ENCODE data around the gene GSTM1. TPM values are rescaled to one million over a fixed set of nuclear protein-coding genes. Genes with fewer than 3 reads are reported as not detected.
"Not testable (repeated sequence)": the region's sequence is repeated elsewhere in the genome, so short reads cannot be mapped to it uniquely, and the experiment has no call there.

GSTM1 gene
- total RNA-seq, 1 donor from 2014 or later = not detected

DNA sequence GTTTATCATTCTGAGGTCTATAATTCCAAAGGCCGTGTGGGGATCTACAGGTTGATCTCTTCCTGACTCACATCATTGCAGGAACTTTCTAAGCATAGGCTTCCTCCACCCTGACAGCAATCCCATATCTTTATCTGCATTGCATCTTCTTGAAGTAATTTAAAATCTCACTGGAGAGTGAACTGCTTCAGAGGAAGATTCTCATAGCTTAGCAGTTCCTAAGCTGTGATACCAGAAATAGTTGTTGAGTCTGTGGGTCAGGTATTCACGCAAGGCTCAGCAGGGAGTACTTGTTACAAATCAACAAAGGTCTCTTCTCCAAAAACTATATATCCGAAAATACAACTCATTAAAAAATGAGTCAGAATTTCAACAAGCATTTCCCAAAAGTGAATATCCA lies 7.5 kb downstream of the GSTM1 start:
- DNase-seq (ENCODE audit: extremely low read depth, low read depth, low spot score) = not testable (repeated sequence)

DNA sequence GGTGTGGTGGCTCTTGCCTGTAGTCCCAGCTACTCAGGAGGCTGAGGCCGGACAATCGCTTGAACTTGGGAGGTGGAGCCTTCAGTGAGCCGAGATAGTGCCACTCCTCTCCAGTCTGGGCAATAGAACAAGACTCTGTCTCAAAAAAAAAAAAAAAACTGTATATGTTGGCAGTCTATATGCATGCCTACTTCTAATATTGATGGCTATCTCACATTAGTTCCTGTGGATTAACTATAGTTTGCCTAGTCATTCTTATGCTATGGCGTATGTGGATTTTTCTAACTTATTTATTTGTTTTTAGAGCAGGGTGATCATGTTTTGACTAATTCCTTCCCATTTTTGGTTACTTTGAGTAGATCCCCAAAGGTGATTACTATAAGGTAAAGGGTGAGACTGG lies 9.4 kb downstream of the GSTM1 start:
- no peak for DNase-seq (ENCODE audit: extremely low read depth, low read depth, low spot score)

DNA sequence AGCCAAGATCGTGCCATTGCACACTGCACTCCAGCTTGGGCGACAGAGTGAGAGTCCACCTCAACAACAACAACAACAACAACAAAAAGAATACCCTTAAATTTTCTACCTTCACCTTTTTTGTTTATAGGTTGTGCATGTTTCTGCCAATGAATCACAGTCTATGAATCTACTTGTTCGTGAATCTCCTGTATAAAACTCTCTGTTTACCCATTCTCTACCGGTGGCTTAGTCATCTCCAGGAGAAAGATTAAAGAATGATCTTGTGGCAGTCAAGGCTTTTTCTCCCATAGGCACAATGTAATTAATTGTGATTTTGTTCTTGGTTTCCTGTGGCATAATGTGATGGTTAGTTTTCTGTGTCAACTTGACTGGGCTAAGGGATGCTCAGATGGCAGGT lies 10.2 kb downstream of the GSTM1 start:
- not testable (repeated sequence) for DNase-seq (ENCODE audit: extremely low read depth, low read depth, low spot score)

DNA sequence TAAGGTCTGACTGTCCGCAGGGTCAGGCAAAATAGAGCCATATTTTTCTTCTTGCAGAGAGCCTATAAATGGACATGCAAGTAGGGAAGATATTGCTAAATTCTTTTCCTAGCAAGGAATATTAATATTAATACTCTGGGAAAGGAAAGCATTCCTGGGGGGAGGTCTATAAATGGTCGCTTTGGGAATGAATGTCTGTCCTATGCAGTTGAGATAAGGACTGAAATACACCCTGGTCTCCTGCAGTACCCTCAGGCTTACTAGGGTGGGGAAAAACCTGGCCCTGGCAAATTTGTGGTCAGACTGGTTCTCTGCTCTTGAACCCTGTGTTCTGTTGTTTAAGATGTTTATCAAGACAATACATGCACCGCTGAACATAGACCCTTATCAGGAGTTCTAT lies 15.3 kb downstream of the GSTM1 start:
- not testable (repeated sequence) for DNase-seq (ENCODE audit: extremely low read depth, low read depth, low spot score)

DNA sequence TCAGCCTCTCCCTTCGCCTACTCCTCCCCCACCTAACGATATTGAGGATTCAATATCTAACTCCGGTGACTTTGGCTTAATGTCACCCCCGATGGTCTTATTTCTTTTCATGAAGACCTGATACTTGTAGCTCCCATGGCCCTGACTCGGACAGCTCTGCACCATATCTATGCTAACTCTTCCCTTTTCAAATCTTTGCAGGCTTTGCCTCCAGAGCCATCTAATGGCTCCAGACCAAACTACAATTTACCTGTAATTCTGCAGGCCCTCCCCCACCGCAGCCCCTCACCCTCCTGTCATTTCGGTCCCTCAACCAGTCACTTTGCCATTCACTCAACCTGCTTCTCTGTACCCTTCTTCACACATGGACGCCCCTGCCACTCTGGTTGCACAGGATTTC lies 16.6 kb downstream of the GSTM1 start:
- no peak for DNase-seq (ENCODE audit: extremely low read depth, low read depth, low spot score)

DNA sequence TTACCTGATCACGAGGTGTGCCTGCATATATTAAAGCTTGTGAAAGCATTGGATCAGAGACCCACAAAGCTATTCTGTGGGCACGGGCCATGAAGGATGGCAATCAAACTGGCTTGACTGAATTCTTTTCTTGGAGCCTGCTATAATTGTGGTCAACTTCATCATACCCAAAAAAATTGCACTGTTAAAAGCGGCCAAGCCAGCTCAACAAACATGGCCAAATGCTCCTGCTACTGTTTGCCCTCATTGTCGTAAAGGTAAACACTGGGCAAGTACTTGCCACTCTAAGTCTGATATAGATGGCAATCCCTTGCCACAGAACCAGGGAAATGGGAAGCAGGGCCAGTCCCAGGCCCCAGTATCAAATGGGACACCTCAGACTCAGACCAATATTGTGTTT lies 17.8 kb downstream of the GSTM1 start:
- no peak for DNase-seq (ENCODE audit: extremely low read depth, low read depth, low spot score)

DNA sequence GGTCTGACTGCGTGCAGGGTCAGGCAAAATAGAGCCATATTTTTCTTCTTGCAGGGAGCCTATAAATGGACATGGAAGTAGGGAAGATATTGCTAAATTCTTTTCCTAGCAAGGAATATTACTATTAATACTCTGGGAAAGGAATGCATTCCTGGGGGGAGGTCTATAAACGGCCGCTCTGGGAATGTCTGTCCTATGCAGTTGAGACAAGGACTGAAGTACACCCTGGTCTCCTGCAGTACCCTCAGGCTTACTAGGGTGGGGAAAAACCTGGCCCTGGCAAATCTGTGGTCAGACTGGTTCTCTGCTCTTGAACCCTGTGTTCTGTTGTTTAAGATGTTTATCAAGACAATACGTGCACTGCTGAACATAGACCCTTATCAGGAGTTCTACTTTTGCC lies 21.3 kb downstream of the GSTM1 start:
- not testable (repeated sequence) for DNase-seq (ENCODE audit: extremely low read depth, low read depth, low spot score)

DNA sequence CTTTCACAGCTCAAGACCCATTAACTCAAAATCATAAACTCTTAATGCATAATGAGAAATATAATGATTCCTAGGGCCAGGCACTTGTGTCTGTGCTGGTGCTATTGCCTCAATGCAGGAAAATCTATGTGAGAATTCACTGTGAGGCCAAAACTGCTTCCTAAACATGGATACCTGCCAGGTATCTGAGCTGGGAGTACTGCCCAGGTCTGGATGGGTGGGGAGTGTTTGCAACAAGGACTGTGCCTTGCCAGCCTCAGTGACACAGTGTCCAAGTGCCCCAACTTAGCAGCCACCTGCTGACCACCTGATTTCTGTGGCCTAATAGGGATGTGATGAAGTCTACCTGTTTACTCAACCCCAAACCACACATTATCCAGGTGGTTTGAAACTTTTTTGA lies 22.2 kb downstream of the GSTM1 start:
- DNase-seq (ENCODE audit: extremely low read depth, low read depth, low spot score) = not testable (repeated sequence)

DNA sequence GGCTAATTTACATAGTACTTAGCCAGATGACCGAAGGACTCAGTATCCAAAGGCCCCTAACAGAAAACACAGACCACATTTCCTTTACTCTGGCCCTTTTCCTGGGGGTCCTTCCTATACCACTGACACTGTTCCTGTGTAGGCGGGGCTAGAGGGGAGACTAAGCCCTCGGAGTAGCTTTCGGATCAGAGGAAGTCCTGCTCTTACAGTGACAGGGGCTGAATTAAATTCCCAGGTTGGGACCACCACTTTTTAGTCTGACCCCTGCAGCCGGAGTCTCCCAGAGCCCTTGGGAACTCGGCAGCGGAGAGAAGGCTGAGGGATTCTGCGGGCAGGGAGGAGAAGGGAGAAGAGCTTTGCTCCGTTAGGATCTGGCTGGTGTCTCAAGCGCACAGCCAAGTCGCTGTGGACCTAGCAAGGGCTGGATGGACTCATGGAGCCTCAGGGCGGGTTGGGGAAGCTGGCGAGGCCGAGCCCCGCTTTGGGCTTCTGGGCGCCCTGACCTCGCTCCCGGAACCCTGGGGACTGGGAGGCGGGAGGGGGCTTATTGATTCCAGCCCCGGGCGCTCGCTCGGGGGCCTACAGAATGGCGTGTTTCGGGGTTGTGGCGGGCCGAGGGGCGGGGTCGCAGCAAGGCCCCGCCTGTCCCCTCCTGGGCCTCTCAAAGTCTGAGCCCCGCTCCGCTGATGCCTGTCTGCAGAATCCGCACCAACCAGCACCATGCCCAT lies 24.1 kb downstream of the GSTM1 start, which contains the start of gene GSTM5:
GSTM5 (plus strand) TSS at position 659 of the 728 bp plus-strand sequence; CDS start at position 721, 62 bp downstream.
- not testable (repeated sequence) for DNase-seq (ENCODE audit: extremely low read depth, low read depth, low spot score)

DNA sequence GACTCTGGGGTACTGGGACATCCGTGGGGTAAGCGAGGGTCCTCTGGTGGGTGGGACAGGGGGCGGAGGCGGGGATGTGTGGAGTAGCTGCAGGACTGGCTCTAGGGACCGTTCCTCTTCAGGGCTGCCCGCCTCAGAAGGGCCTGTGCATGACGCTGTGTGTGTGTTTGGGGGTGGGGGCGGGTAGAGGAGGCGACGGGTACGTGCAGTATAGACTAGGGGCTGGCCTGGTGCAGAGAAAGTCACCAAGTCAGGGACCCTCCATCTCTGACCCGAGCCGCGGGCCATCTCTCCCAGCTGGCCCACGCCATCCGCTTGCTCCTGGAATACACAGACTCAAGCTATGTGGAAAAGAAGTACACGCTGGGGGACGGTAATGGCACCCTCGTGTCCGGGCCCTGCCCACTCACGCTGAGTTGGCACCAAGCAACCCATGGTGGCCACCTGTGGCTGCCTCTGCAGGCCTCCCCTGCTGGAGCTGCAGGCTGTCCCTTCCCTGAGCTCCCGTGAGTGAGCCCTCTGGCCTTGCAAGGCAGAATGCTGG lies 24.8 kb downstream of the GSTM1 start:
- no peak for DNase-seq (ENCODE audit: extremely low read depth, low read depth, low spot score)

DNA sequence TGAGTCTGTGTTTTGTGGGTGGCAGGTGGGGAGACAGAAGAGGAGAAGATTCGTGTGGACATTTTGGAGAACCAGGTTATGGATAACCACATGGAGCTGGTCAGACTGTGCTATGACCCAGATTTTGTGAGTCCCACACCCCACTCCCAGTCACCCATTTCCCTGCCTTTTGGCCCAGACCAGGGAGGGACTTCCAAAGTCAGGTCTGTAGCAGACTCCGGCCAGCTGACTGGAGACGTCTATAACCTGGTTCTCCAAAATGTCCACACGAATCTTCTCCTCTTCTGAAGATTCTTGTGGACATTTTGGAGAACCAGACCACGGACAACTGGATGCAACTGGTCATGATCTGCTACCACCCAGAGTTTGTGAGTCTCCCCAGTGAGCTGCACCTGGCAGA lies 26.0 kb downstream of the GSTM1 start:
- no peak for DNase-seq (ENCODE audit: extremely low read depth, low read depth, low spot score)

DNA sequence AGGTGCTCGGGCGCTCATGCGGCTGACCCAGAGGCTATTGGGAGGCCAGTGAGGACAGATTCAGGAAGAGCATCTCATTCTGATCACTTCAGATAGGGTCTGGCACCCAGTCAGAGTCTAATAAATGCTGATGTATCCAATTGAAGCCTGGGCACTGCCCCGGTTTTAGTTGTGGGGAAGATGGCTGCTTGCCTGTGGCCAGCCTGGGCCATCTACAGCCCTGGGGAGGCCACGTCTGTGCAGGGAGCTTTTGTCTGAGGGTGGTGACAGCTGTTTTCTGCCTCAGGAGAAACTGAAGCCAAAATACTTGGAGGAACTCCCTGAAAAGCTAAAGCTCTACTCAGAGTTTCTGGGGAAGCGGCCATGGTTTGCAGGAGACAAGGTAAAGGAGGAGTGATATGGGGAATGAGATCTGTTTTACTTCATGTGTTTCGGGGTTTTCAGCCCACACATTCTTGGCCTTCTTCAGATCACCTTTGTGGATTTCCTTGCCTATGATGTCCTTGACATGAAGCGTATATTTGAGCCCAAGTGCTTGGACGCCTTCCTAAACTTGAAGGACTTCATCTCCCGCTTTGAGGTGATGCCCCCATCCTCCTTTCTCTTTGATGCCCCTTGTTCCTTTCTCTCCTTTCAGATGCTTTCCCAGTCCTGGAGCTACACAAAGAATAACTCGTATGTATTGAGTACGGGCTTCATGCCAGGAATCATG lies 27.2 kb downstream of the GSTM1 start:
- no peak for DNase-seq (ENCODE audit: extremely low read depth, low read depth, low spot score)

DNA sequence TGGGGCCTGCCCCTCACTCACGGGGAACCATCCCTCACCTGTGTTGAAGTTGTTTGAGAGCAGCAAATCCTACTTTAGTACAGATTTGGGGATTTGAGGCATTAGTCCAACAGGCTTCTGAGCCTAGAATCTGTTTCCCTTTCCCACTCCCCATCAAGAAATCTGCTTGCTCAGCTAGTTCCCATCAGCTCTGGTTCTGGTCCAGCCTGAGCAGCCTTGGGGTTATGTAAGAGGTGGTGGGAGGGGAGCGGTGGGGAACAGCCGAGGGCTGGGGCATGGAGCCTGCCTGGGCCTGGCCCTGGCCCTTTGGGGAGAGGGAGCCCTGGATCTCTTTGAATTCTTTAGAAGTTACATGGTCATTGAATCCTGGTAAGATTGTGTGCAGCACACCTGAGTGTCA lies 28.5 kb downstream of the GSTM1 start:
- DNase-seq (ENCODE audit: extremely low read depth, low read depth, low spot score) = no peak

DNA sequence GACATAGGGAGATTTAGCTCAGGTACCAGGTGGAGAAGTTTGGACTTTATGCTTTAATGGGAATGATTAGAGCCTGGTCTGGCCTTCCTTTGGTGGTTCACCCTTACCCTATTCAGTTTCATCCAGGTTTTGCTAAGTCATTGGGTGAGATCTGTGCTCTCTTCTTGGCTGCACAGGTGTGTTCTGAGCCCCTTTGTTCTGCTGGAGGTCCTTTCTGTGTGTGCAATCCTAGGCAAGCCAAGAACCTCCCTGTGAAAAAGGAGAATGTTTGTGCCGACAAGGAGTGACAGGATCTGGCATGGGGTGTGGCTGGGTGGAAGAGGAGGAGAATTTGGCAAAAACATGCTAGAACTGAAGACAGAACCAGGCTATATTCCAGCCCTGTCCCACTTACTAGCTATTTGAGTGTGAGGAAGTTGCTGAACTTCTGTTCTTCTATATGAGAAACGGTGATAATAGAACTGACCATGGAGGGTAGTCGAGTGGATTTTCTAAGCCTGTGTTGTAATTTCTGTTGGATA lies 29.0 kb downstream of the GSTM1 start:
- no peak for DNase-seq (ENCODE audit: extremely low read depth, low read depth, low spot score)

DNA sequence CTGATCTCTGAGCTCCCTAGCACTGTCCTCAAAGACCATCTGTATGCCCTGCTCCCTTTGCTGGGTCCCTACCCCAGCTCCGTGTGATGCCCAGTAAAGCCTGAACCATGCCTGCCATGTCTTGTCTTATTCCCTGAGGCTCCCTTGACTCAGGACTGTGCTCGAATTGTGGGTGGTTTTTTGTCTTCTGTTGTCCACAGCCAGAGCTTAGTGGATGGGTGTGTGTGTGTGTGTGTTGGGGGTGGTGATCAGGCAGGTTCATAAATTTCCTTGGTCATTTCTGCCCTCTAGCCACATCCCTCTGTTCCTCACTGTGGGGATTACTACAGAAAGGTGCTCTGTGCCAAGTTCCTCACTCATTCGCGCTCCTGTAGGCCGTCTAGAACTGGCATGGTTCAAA lies 30.1 kb downstream of the GSTM1 start:
- DNase-seq (ENCODE audit: extremely low read depth, low read depth, low spot score) = no peak

DNA sequence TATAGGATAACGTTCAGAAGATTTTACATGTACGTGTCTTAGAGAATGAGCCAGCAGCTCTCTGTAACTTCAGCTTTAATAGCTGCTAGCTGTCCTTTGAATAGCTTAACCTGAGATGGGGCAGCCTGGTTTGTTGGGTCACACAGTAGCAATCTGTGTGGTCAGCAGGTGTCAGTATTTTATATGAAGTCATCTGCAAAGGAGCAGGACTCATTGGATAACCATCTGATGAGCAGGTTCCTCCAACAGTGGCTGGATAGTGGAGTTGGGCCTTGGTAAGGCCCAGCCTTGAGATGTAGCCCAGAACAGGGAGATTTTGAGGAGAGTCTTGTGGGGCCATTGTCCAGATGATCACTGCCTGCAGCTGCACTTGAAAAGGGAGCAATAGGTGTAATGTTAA lies 30.9 kb downstream of the GSTM1 start:
- DNase-seq (ENCODE audit: extremely low read depth, low read depth, low spot score) = no peak

DNA sequence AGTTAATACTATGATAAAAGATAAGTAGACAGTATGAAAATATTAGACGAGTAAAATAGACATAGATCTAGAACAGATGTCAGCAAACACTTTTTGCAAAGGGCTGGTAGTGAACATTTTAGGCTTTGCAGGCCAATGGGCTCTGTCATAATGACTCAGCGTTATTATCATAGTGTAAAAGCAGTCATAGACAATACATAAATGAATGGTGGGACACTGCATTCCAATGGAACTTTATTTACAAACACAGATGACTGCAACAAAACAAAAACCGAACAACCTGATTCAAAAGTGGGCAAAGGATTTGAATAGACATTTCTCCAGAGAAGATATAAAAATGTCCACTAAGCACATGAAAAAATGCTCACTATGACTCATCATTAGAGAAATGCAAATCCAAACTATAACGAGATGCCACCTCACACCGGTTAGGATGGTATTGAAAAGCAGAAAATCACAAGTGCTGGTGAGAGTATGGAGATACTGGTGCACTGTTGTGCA lies 31.8 kb downstream of the GSTM1 start:
- no peak for DNase-seq (ENCODE audit: extremely low read depth, low read depth, low spot score)

DNA sequence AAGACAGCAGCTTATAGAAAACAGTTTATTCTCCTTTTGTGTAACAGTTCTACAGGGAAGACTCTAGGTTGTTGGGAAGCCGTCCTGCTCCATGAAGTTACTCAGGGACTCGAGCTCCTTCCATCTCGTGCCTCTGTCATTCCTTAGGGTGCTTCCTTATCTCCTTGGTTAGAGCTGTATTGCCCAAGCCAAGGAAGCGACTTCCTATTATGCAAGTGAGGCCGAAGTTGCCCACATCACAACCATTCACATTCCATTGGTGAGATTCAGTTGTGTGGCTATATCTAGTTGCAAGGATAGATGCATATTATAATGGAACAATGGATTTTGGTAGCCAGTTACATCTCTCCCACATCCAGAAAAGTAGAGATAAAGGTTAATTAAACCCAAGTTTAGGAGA lies 33.4 kb downstream of the GSTM1 start:
- no peak for DNase-seq (ENCODE audit: extremely low read depth, low read depth, low spot score)

DNA sequence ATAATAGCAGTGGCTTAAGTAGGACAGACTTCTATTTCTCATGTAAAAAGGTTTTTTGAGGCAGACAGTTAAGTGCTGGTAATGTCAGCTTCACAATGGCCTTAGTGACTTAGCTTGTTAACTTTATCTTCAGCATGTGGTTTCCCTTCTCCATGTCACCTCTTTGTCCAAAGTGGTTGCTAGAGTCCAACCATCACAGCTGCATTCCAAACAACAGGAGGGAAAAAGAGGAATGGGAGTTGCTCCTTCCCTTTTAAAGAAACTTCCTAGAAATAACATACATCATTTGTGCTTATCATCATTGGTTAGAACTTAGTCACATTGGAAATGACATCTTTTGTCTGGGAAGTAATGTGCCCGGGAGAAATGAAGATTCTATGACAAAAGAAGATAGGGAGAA lies 34.4 kb downstream of the GSTM1 start:
- no peak for DNase-seq (ENCODE audit: extremely low read depth, low read depth, low spot score)

DNA sequence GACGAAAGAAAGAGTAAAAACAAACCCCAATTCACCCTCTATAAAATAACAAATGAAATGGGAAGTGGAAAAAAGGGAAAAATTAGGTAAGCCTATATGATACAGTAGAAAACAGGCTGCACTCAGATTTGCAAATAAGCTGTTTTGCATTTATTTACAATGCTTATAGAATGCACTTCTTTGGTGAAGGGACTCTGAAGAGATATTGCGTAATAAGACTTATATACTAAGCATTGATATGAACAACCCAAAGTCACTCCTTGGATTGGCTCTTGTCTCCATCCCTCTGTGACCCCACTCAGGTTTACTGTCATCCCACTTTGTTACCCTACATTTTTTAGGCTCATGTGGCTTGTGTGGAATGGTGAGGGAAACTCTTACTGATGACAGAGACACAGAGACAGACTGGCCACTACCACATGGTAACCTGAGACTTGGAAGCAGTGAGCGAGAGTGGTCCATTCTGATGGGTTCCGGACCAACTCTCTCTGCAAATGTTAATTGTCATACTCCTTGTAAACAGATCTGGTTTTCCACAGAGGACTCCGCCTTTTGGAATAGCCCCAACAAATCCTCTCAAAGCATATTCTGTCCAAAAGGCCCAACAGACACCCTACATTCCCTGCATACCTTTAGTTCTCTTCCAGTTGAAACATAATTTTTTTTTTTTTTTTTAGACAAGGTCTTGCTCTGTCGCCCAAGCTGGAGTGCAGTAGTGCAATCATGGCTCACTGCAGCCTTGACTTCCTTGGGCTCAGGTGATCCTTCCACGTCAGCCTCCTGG lies 35.5 kb downstream of the GSTM1 start:
- DNase-seq (ENCODE audit: extremely low read depth, low read depth, low spot score) = no peak

DNA sequence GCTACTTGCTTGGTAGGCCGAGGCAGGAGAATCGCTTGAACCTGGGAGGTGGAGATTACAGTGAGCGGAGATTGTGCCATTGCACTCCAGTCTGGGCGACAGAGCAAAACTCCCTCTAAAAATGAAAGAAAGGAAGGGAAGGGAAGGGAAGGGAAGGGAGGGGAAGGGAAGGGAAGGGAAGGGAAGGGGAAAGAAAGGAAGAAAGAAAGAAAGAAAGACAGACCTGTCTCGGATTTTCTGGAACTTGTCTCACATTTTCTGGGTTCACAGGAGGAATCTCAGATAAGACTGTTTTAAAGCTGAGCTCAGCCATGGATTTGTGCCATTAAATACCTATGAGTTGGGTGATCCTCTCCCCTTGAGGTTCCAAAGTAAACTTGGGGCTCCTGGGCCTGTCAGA lies 37.3 kb downstream of the GSTM1 start:
- no peak for DNase-seq (ENCODE audit: extremely low read depth, low read depth, low spot score)
